ENCODE results near the gene LYST. TPM values are rescaled to one million over a fixed set of nuclear protein-coding genes. Genes with fewer than 3 reads are reported as not detected.

The LYST gene
- total RNA-seq, 2 experiments from 2014 or later, result 19.0 to 21.1 TPM

DNA sequence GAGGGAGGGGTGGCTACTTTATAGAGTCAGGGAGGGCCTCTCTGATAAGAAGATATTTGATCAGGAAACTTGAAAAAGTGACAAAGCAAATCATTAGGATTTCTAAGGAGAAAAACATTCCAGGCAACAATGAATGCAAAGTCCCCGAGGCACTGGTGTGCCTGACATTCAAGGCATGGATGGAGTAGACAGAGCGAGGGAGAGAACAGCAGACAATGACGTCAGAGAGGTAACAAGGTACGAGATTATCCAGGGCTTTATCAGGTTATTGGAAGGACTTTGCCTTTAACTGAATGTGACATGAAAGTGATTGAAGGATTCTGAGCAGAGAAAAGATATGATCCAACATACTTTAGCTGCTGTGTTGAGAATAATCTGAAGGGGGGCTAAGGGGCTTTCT lies 144.7 kb downstream of the LYST start:
- Mint-ChIP-seq H3K27me3 (ENCODE audit: low read depth) (no peaks in the 10 kb centered on the region), H3K36me3 (ENCODE audit: low read depth) (peaks cover 12% of the 10 kb centered on the region), H3K9me3 (no peaks in the 10 kb centered on the region), H3K27ac (no peak overlapping the region), H3K4me3 (no peak overlapping the region), H3K4me1 (ENCODE audit: low read depth) (no peaks in the 10 kb centered on the region)
- no peak for DNase-seq
- CTCF ChIA-PET, result no interaction called here
- intact Hi-C loops (cut with micrococcal nuclease), result no loop called here

DNA sequence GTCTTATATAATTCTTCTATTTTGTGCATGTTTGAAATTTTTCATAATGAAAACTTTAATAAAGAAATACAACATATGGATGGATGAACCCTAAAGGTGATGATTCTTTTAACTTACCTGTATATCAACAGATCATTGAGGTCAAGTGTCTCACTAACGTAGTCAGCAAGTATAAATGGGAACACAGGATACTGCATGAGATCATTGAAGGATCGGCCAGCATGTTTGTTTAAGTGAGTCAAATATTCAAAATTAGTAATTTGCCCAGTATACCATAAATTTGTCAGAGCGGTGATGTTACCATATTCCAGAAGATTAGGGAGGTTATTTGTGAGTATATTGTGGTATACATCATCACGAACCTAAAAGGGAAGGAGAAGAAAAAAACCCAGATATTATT lies 146.2 kb downstream of the LYST start:
- Mint-ChIP-seq H3K27me3 (ENCODE audit: low read depth) (no peaks in the 10 kb centered on the region), H3K36me3 (ENCODE audit: low read depth) (peaks cover 12% of the 10 kb centered on the region), H3K4me1 (ENCODE audit: low read depth) (no peaks in the 10 kb centered on the region), H3K27ac (no peak overlapping the region), H3K9me3 (no peaks in the 10 kb centered on the region), H3K4me3 (no peak overlapping the region)
- CTCF ChIA-PET, result no interaction called here
- DNase-seq, result no peak
- intact Hi-C loops (cut with micrococcal nuclease), result no loop called here

DNA sequence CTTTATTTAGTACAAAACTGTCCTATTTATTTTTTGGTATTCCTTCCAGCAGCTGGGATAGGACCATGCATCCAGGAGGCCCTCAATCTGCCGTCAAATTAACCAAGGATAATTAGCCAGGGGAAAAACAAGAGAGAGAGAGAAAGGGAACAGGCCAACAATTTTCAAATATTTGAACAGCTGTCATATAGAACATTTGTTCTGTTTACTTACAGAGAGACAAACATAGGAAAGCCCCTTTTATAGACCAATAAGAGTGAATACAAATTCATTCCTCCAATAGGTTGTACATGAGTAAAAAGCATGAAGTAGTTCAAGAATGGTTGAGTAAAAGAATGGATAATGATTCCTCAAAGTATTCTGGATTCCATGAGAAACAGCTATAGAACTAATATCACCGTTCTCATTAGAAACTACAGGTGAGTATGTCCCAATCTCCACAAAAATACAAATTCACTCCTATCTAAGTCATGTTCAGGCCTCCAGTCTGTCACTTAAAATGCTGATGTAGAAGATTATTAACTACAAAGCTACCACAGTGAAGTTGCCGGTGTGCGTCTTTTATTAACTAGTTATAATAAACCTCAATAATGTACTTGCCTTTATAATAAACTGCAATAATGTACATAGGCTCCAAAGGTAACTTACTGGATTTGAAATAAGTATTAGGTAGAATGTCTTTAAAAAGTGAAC lies 152.4 kb downstream of the LYST start:
- Mint-ChIP-seq H3K4me3 (no peak overlapping the region), H3K9me3 (no peaks in the 10 kb centered on the region), H3K27me3 (ENCODE audit: low read depth) (no peaks in the 10 kb centered on the region), H3K4me1 (ENCODE audit: low read depth) (no peaks in the 10 kb centered on the region), H3K36me3 (ENCODE audit: low read depth) (peaks cover 14% of the 10 kb centered on the region), H3K27ac (no peak overlapping the region)
- CTCF ChIA-PET, result interaction anchor here (0.6 to 0.7 kb wide), 2 partner anchors 18 to 365 kb away, joined by 3 to 4 read pairs; no protein-coding TSS in a partner anchor
- no peak for DNase-seq
- intact Hi-C loops (cut with micrococcal nuclease), result no loop called here

DNA sequence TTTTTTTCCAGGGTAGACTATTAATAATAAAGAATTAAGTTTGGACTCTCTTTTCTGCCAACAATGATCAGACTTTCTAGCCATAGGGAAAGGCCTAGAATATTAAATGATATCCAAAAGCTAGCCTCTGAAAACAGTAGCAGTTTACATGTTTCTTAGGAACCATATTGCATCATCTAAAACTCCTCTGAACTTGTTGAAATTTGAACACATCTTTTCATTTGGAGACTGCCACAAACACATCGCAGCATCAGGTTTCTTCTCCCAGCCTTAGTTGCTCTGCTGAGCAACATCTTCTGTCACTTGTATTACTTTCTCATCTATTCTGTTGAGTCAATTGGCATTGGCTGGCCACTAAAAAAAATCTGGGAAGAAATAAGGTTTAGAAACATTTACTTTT lies 153.9 kb downstream of the LYST start:
- Mint-ChIP-seq H3K4me1 (ENCODE audit: low read depth) (peaks cover 5% of the 10 kb centered on the region), H3K27ac (no peak overlapping the region), H3K36me3 (ENCODE audit: low read depth) (peaks cover 18% of the 10 kb centered on the region), H3K4me3 (no peak overlapping the region), H3K27me3 (ENCODE audit: low read depth) (no peaks in the 10 kb centered on the region), H3K9me3 (no peaks in the 10 kb centered on the region)
- no peak for DNase-seq
- intact Hi-C loops (cut with micrococcal nuclease), result no loop called here
- CTCF ChIA-PET, result interaction anchor here (0.6 kb wide), 1 partner anchor 104 kb away, joined by 5 read pairs; no protein-coding TSS in a partner anchor

DNA sequence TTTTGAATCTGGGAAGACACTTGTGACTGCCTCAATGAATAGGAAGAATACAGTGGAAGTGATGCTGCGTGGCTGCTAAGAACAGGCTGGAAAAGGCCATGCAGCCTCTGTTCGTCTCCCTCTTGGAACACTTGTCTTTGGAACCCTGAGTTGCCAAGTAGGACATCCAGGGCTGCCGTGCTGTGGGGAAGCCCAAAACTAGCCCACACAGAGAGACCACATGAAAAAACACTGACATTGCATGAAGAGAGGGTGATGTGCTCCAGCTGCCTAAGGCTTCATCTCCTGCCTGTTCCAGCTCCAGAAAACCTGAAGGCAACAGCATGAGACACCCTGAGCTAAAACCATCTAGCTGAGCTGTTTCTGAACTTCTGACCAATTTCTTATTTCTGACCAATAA lies 156.0 kb downstream of the LYST start:
- CTCF ChIA-PET, result interaction anchor here (1.2 kb wide), 1 partner anchor 261 kb away, joined by 6 read pairs; no protein-coding TSS in a partner anchor
- intact Hi-C loops (cut with micrococcal nuclease), result no loop called here
- DNase-seq, result no peak
- no peak overlapping the region for H3K27ac Mint-ChIP-seq
- no peak overlapping the region for H3K4me3 Mint-ChIP-seq
- H3K4me1 Mint-ChIP-seq (ENCODE audit: low read depth), result peaks cover 5% of the 10 kb centered on the region
- no peaks in the 10 kb centered on the region for H3K27me3 Mint-ChIP-seq (ENCODE audit: low read depth)
- no peaks in the 10 kb centered on the region for H3K9me3 Mint-ChIP-seq
- peaks cover 19% of the 10 kb centered on the region for H3K36me3 Mint-ChIP-seq (ENCODE audit: low read depth)

DNA sequence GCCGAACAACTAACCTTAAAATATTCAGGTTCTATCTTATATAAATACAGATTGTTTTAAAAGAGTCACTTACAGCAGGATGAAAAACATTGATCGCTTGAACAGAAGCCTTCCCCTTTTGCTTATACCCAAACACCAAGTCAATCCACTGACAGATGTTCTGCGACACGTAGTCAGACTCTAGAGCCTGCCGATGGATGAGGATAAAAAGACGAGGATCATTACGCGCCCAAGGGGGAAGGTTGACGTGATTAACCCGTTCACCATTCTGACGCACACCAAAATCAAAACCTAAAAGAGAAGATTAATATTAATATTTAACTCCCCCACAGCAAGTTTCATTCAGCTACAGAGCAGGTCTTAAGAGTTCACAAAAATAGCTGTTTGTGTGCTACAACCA lies 157.7 kb downstream of the LYST start:
- Mint-ChIP-seq H3K4me1 (ENCODE audit: low read depth) (peaks cover 5% of the 10 kb centered on the region), H3K27ac (no peak overlapping the region), H3K9me3 (no peaks in the 10 kb centered on the region), H3K27me3 (ENCODE audit: low read depth) (no peaks in the 10 kb centered on the region), H3K4me3 (no peak overlapping the region), H3K36me3 (ENCODE audit: low read depth) (peaks cover 13% of the 10 kb centered on the region)
- no peak for DNase-seq
- intact Hi-C loops (cut with micrococcal nuclease), result no loop called here
- CTCF ChIA-PET, result no interaction called here

DNA sequence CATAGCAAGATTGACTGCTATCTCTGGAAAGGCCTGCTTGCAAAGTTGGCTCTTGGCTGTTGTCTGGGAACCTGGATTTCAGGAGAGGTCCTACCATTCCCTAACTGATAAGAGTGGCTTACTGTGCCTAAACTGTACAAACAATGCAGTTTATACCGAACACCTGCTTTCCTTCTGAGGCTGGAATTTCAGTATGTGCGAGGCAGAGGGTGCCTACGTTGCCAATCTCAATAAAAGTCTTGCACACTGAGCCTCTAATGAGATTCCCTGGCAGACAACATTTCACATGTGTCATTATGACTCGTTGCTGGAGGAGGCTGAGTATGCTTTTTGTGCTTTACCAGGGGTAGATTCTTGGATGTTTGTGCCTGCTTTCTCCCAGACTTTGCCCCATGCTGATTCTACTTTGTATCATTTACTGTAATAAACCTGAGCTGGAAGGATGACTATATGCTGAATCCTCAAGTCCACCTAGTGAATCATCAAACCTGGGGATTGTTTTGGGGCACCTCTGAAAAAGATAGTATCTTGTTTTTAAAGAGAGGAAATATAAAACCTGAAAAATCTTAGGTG lies 158.2 kb downstream of the LYST start:
- no peak overlapping the region for H3K4me3 Mint-ChIP-seq
- peak; percentile 10 for DNase-seq
- H3K9me3 Mint-ChIP-seq, result no peaks in the 10 kb centered on the region
- CTCF ChIA-PET, result no interaction called here
- no peak overlapping the region for H3K27ac Mint-ChIP-seq
- no peaks in the 10 kb centered on the region for H3K27me3 Mint-ChIP-seq (ENCODE audit: low read depth)
- H3K4me1 Mint-ChIP-seq (ENCODE audit: low read depth), result peaks cover 5% of the 10 kb centered on the region
- intact Hi-C loops (cut with micrococcal nuclease), result no loop called here
- H3K36me3 Mint-ChIP-seq (ENCODE audit: low read depth), result peaks cover 13% of the 10 kb centered on the region

DNA sequence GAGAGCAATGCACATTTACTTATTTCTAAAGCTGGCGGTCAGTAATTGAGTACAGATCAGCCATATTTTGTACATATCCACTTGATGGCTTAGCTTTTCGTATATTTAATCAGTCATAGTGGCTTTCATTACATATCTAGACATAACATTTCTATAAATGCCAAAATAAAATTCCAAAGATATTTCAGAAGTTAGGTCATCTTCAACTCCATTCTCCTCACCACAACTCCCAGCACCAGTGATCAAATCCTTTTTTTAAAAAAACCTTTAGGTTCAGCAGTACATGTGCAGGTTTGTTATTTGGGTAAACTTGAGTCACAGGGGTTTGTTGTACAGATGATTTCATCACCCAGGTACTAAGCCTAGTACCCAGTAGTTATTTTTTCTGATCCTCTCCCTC lies 163.2 kb downstream of the LYST start:
- Mint-ChIP-seq H3K4me3 (no peak overlapping the region), H3K9me3 (no peaks in the 10 kb centered on the region), H3K27me3 (ENCODE audit: low read depth) (no peaks in the 10 kb centered on the region), H3K27ac (no peak overlapping the region), H3K36me3 (ENCODE audit: low read depth) (peaks cover 35% of the 10 kb centered on the region), H3K4me1 (ENCODE audit: low read depth) (peaks cover 7% of the 10 kb centered on the region)
- no peak for DNase-seq
- intact Hi-C loops (cut with micrococcal nuclease), result no loop called here
- CTCF ChIA-PET, result interaction anchor here (0.8 kb wide), 1 partner anchor 14 kb away, joined by 3 read pairs; no protein-coding TSS in a partner anchor

DNA sequence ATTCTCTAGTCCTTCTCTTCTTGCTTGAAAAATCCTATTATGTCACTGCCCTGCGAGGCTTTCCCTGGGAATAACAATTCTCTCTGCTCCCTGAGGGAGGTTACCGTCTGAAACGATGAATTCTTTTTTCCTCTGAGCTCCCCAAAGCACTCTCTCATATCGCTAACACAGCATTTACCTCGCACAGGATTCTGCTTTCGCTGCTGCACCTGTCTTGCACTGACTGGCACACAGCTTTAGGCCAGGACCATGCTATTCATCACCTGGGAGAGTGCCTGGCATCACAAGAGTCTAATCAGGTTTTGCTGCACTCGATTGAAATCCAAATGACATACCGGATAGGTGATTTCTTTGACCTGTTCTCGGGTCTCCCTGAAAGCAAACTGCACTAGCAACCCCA lies 164.3 kb downstream of the LYST start:
- Mint-ChIP-seq H3K4me1 (ENCODE audit: low read depth) (peaks cover 13% of the 10 kb centered on the region), H3K27ac (no peak overlapping the region), H3K9me3 (no peaks in the 10 kb centered on the region), H3K36me3 (ENCODE audit: low read depth) (peaks cover 31% of the 10 kb centered on the region), H3K4me3 (no peak overlapping the region), H3K27me3 (ENCODE audit: low read depth) (no peaks in the 10 kb centered on the region)
- CTCF ChIA-PET, result interaction anchor here (0.5 kb wide), 1 partner anchor 42 kb away, joined by 3 read pairs; no protein-coding TSS in a partner anchor
- no peak for DNase-seq
- intact Hi-C loops (cut with micrococcal nuclease), result no loop called here

DNA sequence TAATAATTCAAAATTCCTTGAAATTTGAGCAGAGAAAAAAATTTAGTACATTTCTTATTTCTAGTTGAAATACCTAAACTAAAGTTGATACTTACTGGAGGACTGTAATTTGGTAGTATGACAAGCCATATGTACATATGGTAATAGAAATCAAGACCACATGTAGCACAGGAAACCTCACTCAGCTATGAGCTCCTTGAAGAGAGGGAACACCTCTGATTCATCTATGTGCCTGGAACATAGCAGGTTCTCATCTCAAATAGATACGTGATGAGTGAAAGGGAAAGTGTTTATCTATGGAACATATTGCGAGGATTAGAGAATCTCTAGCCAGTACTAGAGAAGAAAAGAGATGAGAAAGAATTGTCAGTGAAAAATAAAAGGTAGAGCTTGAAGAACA lies 169.2 kb downstream of the LYST start:
- peak; percentile 37 for DNase-seq
- Mint-ChIP-seq H3K27ac (peak overlapping the region; percentile 82), H3K27me3 (ENCODE audit: low read depth) (no peaks in the 10 kb centered on the region), H3K9me3 (no peaks in the 10 kb centered on the region), H3K4me3 (no peak overlapping the region), H3K4me1 (ENCODE audit: low read depth) (peaks cover 18% of the 10 kb centered on the region), H3K36me3 (ENCODE audit: low read depth) (peaks cover 40% of the 10 kb centered on the region)
- intact Hi-C loops (cut with micrococcal nuclease), result loop anchor here (1.0 to 5.0 kb wide), 8 partner anchors 55 to 302 kb away; partner anchors contain the start of genes B3GALNT2 and LYST
- CTCF ChIA-PET, result no interaction called here

DNA sequence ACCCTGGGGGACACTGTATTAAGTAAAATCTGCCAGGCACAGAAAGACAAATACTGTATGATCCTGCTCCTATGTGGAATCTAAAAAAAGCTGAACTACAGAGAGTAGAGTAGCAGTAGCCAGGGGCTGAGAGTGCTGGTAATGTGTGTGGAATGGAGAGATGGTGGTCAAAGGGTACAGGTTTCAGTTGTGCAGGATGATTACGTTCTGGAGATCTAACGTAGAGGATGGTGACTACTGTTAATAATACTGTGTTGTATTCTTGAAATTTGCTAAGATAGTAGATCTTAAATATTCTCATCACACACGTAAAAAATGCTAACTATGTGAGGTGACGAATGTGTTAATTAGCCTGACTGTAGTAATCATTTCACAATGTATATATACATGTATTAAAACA lies 177.3 kb downstream of the LYST start:
- Mint-ChIP-seq H3K9me3 (no peaks in the 10 kb centered on the region), H3K4me1 (ENCODE audit: low read depth) (no peaks in the 10 kb centered on the region), H3K4me3 (no peak overlapping the region), H3K27ac (no peak overlapping the region), H3K36me3 (ENCODE audit: low read depth) (peaks cover 25% of the 10 kb centered on the region), H3K27me3 (ENCODE audit: low read depth) (no peaks in the 10 kb centered on the region)
- no peak for DNase-seq
- CTCF ChIA-PET, result interaction anchor here (1.0 to 1.9 kb wide), 2 partner anchors 89 to 175 kb away, joined by 3 to 6 read pairs; no protein-coding TSS in a partner anchor
- intact Hi-C loops (cut with micrococcal nuclease), result no loop called here

DNA sequence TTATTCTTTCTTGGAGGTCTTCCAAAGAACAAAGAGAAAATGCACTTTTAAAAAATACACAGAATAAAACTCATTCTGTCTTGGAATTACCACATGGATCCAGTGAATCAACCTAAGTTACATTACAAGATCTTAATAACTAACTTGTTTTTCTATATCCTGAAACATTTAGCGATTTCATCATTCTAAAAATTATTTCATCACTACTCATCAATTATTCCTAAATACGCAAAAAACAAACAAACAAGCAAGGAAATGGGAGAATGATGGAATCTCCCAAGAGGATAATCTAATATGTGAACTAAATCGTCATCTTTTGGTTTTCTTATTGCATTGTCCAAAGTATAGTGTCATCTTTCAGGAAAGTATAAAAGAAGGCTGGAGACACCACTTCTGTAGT lies 178.6 kb downstream of the LYST start:
- DNase-seq, result no peak
- intact Hi-C loops (cut with micrococcal nuclease), result no loop called here
- H3K9me3 Mint-ChIP-seq, result no peaks in the 10 kb centered on the region
- CTCF ChIA-PET, result no interaction called here
- no peak overlapping the region for H3K27ac Mint-ChIP-seq
- no peak overlapping the region for H3K4me3 Mint-ChIP-seq
- H3K4me1 Mint-ChIP-seq (ENCODE audit: low read depth), result no peaks in the 10 kb centered on the region
- H3K27me3 Mint-ChIP-seq (ENCODE audit: low read depth), result no peaks in the 10 kb centered on the region
- peaks cover 23% of the 10 kb centered on the region for H3K36me3 Mint-ChIP-seq (ENCODE audit: low read depth)

DNA sequence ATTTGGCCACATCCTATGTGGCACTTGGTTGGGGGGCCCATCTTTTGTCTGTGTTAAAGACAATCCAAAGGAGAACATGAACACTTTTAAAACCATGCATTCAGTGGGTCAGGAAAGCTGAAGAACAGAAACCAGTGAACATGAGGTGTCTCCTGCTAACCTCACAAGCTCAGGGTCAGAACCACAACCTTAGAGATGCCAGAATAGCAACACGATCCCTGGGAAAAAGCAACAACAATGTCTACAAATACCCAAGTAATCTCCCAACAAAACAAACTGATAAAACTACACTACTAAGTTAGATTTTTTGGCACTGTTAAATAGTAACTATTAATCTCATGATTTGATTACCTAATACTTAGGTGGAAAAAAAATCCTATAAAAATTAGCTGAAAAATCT lies 183.1 kb downstream of the LYST start:
- no peak for DNase-seq
- Mint-ChIP-seq H3K27ac (no peak overlapping the region), H3K4me1 (ENCODE audit: low read depth) (no peaks in the 10 kb centered on the region), H3K36me3 (ENCODE audit: low read depth) (peaks cover 33% of the 10 kb centered on the region), H3K9me3 (no peaks in the 10 kb centered on the region), H3K27me3 (ENCODE audit: low read depth) (no peaks in the 10 kb centered on the region), H3K4me3 (no peak overlapping the region)
- CTCF ChIA-PET, result interaction anchor here (0.6 kb wide), 1 partner anchor 151 kb away, joined by 3 read pairs; no protein-coding TSS in a partner anchor
- intact Hi-C loops (cut with micrococcal nuclease), result no loop called here

All from activated naive CD4-positive, alpha-beta T cell treated with anti-CD3 and anti-CD28 coated beads for 36 hours (primary cell).